SJCRH30 (cell line): Measurements from ENCODE around the gene IL6R. TPM values are rescaled to one million over a fixed set of nuclear protein-coding genes. Genes with fewer than 3 reads are reported as not detected.
A peak's percentile ranks its signal among the peaks of the same experiment; 100 is the strongest.

Source experiments
- DNase-seq, 2 experiments: peaks; one replicate each; pipeline ENCODE4 v3.0.0-alpha.2; 2015 to 2020
- H3K27ac ChIP-seq: fragments of 250-450 bp; sonication (Bioruptor Pico); 2 replicates; pipeline ENCODE4 v1.5.1; 2020; ENCODE audit warnings: mild to moderate bottlenecking, moderate library complexity
- H3K27me3 ChIP-seq: fragments of 250-450 bp; sonication (Bioruptor Pico); 2 replicates; pipeline ENCODE4 v1.5.1; 2020; ENCODE audit warnings: mild to moderate bottlenecking, moderate library complexity
- H3K36me3 ChIP-seq: fragments of 250-450 bp; sonication (Bioruptor Pico); 2 replicates; pipeline ENCODE4 v1.5.1; 2020; ENCODE audit warnings: mild to moderate bottlenecking, moderate library complexity
- H3K4me1 ChIP-seq: fragments of 250-450 bp; sonication (Bioruptor Pico); 2 replicates; pipeline ENCODE4 v1.5.1; 2020; ENCODE audit warnings: mild to moderate bottlenecking, moderate library complexity
- H3K4me3 ChIP-seq: fragments of 250-450 bp; sonication (Bioruptor Pico); 2 replicates; pipeline ENCODE4 v1.5.1; 2020; ENCODE audit warnings: mild to moderate bottlenecking, moderate library complexity
- H3K9me3 ChIP-seq: fragments of 250-450 bp; sonication (Bioruptor Pico); replicated peaks from 2 replicates; pipeline ENCODE4 v1.5.1; 2020; ENCODE audit warnings: mild to moderate bottlenecking, moderate library complexity
- total RNA-seq: library from RNA; depleted of rRNA; stranded (reverse); fragments of >200 nt; shearing (Covaris generic); gene quantifications from 2 replicates; pipeline ENCODE4 v1.2.3, GENCODE V29; 2014

Gene IL6R
- total RNA-seq, 1 experiment from 2014 or later = 0.53 TPM

DNA sequence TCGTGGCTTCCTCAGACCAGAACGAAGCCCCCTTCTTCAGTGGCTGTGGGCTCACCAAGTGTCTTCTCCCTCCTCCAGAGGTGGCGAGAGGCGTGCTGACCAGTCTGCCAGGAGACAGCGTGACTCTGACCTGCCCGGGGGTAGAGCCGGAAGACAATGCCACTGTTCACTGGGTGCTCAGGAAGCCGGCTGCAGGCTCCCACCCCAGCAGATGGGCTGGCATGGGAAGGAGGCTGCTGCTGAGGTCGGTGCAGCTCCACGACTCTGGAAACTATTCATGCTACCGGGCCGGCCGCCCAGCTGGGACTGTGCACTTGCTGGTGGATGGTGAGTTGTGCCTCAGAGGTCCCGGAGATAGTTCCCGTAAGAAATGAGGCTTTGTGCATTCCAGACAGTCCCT, 24.0 kb downstream of the IL6R start:
- no peak overlapping the region for H3K27ac ChIP-seq
- DNase-seq = no peak
- peaks cover 37% of the 10 kb centered on the region for H3K4me1 ChIP-seq
- H3K9me3 ChIP-seq = no peaks in the 10 kb centered on the region
- no peak overlapping the region for H3K4me3 ChIP-seq
- H3K27me3 ChIP-seq = no peaks in the 10 kb centered on the region
- H3K36me3 ChIP-seq = no peaks in the 10 kb centered on the region

DNA sequence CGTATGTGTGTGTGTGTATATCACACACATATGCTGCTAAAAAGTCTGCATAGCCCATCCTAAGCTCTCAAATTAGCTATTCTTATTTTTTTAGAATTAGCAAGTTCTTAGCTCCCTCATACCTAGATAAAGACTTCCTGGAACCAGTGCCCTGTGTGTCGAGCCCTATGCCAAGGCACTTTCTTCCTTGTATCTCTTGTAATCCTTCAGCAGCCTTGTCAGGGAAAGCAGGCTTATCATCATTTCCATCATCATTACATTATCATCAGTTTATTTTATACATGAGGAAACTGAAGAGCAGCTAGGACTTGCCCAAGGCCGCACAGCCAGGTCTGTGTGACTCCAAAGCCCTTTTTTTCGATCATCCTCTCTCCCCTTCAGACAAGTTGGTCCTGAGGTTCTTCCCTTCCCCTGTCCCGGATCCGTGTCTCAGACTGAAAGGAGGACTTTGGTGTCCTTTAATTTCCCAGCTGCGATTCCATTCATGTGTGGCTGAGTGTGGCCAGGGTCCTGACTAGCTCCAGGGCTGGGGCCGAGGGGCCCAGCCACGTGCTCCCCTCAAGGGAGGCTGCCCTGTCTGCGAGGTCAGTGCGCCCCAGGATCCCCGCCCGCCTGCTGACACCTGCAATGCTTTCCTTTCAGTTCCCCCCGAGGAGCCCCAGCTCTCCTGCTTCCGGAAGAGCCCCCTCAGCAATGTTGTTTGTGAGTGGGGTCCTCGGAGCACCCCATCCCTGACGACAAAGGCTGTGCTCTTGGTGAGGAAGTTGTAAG, 24.9 kb downstream of the IL6R start:
- Histone ChIP-seq H3K9me3 (no peaks in the 10 kb centered on the region), H3K4me1 (peaks cover 37% of the 10 kb centered on the region), H3K27ac (no peak overlapping the region), H3K4me3 (no peak overlapping the region), H3K27me3 (no peaks in the 10 kb centered on the region), H3K36me3 (no peaks in the 10 kb centered on the region)
- no peak for DNase-seq

DNA sequence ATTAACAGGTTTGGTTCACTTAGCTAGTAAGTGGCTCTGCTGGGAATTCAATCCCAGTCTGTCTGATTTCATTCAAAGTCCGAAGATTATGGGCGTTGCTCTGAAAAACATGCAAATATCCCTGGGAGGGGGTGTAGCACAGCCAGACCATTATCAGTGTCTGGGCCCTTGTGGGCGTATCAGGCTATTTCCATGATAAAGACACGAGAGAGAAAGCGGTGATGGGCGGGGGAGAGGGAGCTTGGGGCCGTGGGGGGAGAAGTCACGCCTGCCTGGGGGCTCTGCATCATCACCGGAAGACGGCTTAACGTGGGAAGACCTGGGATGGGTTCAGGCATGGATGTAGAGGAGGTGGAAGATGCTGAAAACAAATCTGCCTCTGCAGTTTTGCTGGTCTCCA, 25.8 kb downstream of the IL6R start:
- Histone ChIP-seq H3K9me3 (no peaks in the 10 kb centered on the region), H3K27ac (peak overlapping the region; percentile 49; the same call in 1 of the 2 replicates), H3K36me3 (no peaks in the 10 kb centered on the region), H3K27me3 (no peaks in the 10 kb centered on the region), H3K4me1 (peaks cover 37% of the 10 kb centered on the region), H3K4me3 (no peak overlapping the region)
- no peak for DNase-seq

DNA sequence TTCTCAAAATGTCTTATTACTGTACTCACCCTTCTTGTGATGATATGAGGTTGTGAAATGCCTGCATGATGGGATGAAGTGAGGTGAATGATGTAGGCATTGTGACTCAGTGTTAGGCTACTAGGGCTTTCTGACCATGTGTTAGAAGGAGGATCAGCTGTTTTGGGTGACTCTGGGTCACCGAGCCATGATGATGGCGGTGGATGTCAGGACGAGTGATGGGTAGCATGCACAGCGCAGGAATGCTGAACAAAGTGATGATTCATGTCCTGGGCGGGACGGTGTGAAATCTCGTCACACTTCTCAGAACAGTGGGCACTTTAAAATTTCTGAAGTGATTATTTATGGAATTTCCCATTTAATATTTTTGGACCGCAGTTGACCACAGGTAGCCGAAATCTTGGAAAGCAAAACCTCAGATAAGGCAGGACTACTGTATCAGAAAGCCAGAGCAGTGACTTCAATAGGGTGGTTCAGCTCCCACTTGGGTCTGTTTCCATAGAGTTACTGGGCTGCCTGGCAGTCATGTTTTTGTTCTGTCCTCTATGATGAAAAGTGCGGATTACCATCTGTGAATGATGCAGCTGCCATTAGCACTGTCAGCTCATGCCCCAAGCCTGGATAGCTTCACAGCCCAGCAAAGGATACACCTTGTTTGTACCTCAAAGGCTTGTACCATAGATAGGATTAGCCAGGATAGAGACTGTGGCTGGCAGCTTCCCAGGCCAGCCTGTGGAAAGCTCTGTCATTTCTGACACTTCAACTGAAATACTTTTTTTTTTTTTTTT, 26.6 kb downstream of the IL6R start:
- H3K4me3 ChIP-seq = no peak overlapping the region
- DNase-seq = peak; percentile 69 to 74
- H3K9me3 ChIP-seq = no peaks in the 10 kb centered on the region
- no peaks in the 10 kb centered on the region for H3K36me3 ChIP-seq
- peak overlapping the region; percentile 49 for H3K27ac ChIP-seq
- H3K4me1 ChIP-seq = peaks cover 37% of the 10 kb centered on the region
- no peaks in the 10 kb centered on the region for H3K27me3 ChIP-seq

GRCh38 chr1:154433161-154433764, 28.1 kb downstream of the IL6R start:
- no peak for DNase-seq
- no peaks in the 10 kb centered on the region for H3K36me3 ChIP-seq

GRCh38 chr1:154434346-154435085, 29.4 kb downstream of the IL6R start:
- no peak overlapping the region for H3K4me3 ChIP-seq

More at GRCh38 chr1:154433161-154433764, 28.1 kb downstream of the IL6R start:
- peaks cover 25% of the 10 kb centered on the region for H3K4me1 ChIP-seq
- H3K27me3 ChIP-seq = no peaks in the 10 kb centered on the region
- no peaks in the 10 kb centered on the region for H3K9me3 ChIP-seq
- H3K4me3 ChIP-seq = no peak overlapping the region
- H3K27ac ChIP-seq = peak overlapping the region; percentile 49; the same call in 1 of the 2 replicates

GRCh38 chr1:154435599-154436200, 30.6 kb downstream of the IL6R start:
- Histone ChIP-seq H3K36me3 (no peaks in the 10 kb centered on the region), H3K27me3 (no peaks in the 10 kb centered on the region), H3K27ac (no peak overlapping the region), H3K9me3 (no peaks in the 10 kb centered on the region), H3K4me1 (peaks cover 22% of the 10 kb centered on the region), H3K4me3 (no peak overlapping the region)
- DNase-seq = no peak

More at GRCh38 chr1:154434346-154435085, 29.4 kb downstream of the IL6R start:
- no peak for DNase-seq
- H3K27me3 ChIP-seq = no peaks in the 10 kb centered on the region
- H3K27ac ChIP-seq = no peak overlapping the region
- peaks cover 23% of the 10 kb centered on the region for H3K4me1 ChIP-seq
- no peaks in the 10 kb centered on the region for H3K36me3 ChIP-seq
- no peaks in the 10 kb centered on the region for H3K9me3 ChIP-seq

GRCh38 chr1:154436433-154436832, 31.3 kb downstream of the IL6R start:
- H3K4me3 ChIP-seq = no peak overlapping the region
- no peaks in the 10 kb centered on the region for H3K36me3 ChIP-seq
- H3K27me3 ChIP-seq = no peaks in the 10 kb centered on the region
- peak; percentile 31 to 39 for DNase-seq
- H3K9me3 ChIP-seq = no peaks in the 10 kb centered on the region
- H3K27ac ChIP-seq = no peak overlapping the region
- peaks cover 15% of the 10 kb centered on the region for H3K4me1 ChIP-seq

GRCh38 chr1:154440036-154440804, 35.1 kb downstream of the IL6R start:
- Histone ChIP-seq H3K4me1 (peaks cover 19% of the 10 kb centered on the region), H3K27ac (no peak overlapping the region)

DNA sequence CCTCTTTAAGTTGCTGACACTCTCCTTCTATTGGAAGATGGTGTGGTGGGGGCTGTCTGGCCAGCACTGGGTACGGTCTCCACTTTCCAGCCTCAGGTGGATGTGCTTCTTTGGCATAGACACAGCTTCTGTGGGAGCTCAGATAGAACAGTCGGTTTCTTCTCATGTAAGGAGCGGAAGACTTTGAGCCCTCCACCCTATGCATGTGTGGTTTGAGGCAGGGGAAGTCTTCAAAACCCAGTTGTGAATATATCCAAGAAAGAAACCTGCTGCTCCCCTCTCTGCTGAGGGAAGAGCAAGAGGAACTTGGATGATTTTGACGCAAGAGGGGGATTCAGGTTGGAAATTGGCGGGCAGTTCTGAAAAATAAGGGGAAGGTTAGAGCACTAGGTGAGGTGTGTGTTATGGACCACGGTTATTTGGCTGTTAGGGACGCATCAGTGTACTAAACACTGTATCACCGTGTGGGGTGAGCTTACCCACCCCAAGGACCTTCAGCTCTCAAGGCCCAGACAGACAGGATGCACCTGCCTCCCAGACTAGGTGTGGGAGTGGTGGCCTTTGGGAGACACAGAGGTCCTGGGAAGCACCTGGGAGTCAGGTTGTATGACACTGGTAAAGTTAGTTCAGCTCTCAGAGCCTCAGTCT, 36.2 kb downstream of the IL6R start:
- Histone ChIP-seq H3K4me3 (no peak overlapping the region), H3K27ac (no peak overlapping the region), H3K36me3 (no peaks in the 10 kb centered on the region), H3K9me3 (no peaks in the 10 kb centered on the region), H3K27me3 (no peaks in the 10 kb centered on the region), H3K4me1 (peaks cover 27% of the 10 kb centered on the region)
- DNase-seq = no peak

More at GRCh38 chr1:154440036-154440804, 35.1 kb downstream of the IL6R start:
- no peaks in the 10 kb centered on the region for H3K9me3 ChIP-seq
- DNase-seq = no peak
- no peaks in the 10 kb centered on the region for H3K36me3 ChIP-seq
- H3K27me3 ChIP-seq = no peaks in the 10 kb centered on the region
- no peak overlapping the region for H3K4me3 ChIP-seq

DNA sequence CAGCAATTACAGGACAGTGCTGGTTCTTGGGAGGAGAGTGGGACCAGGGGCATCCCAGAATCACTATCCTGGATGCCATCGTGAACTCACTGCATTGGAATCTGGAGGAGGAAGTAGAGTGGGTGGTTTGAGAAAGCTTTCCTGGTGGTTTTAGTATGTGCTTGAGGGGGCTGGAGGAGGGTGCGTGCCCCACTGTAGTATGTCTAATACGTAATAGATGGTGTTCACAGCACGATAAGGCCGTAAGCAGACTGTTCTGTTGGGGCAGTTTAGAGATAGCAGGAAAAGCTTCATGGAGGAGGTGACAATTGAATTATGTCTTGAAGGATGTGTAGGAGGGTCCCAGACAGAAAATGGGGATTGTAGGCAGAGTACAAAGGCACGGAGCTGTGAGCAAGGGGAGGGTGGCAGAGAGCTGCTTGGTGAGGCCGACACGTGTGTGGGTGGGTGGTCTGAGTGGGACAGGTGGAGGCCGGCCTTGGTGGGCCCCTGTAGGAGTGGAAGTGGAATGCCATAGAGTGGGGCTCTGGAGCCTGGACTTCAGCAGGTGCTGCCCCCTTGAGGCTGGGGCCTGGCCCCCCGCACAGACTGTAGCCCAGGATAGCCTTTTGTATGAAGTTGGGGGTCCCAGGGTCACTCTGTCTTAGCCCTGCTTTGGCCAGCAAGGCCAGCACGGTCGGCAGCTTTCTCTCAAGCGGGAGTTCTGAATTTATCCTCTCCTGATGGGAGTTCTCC, 37.0 kb downstream of the IL6R start:
- Histone ChIP-seq H3K36me3 (no peaks in the 10 kb centered on the region), H3K27ac (no peak overlapping the region), H3K4me1 (peaks cover 32% of the 10 kb centered on the region), H3K9me3 (no peaks in the 10 kb centered on the region), H3K4me3 (no peak overlapping the region), H3K27me3 (no peaks in the 10 kb centered on the region)
- no peak for DNase-seq

- no peaks in the 10 kb centered on the region for H3K36me3 ChIP-seq
- H3K9me3 ChIP-seq = no peaks in the 10 kb centered on the region
- no peak overlapping the region for H3K4me3 ChIP-seq
- no peak overlapping the region for H3K27ac ChIP-seq
- H3K4me1 ChIP-seq = peaks cover 37% of the 10 kb centered on the region
- no peak for DNase-seq
- no peaks in the 10 kb centered on the region for H3K27me3 ChIP-seq
Observed at GRCh38 chr1:154443274-154444013, 38.3 kb downstream of the IL6R start.
